ENCODE results near the gene WT1.
"Not testable (repeated sequence)": the region's sequence is repeated elsewhere in the genome, so short reads cannot be mapped to it uniquely, and the experiment has no call there.

Gene WT1

GRCh38 chr11:32386770-32387377, 48.5 kb downstream of the WT1 start:
- DNase-seq, result no peak

DNA sequence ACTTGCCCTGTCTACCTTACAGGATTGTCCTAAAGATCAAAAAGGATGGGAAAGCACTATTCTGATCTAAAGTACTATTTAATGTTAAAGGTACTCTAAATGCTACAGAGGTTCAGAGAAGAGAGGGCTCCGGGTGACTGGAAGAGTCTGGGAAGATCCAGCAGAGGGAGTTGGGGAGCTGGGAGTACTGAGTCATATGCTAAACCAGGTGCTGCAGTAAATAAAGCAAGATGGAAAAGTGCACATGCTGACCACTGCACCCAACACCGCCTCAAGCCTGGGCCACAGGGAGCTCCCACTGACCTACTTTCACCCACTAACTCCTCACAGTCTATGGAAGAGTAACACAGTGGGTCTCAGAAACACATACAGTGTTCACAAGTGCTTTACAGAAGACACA, 49.3 kb downstream of the WT1 start:
- DNase-seq, result peak in 1 of 2 experiments; percentile 18

GRCh38 chr11:32382339-32383049, 52.8 kb downstream of the WT1 start:
- no peak for DNase-seq

DNA sequence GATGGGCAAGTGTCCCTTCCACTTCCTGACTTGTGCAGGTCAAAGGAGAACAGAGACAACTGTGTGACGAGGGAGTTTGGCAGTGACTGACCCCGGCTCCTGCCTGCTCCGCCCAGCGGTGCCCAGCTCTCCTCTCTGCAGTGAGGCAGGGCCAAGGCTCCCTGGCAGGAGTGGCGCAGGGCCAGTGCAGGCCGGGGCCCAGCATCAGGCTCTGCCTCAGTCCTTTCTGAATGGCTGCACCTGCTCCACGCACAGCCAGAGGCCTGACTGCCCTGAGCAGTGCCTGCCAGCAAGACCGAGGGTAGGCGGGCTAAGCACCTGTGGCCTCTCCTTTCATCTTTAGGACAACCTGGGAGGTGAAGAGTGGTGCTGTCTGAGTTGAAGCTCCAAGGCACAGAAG, 54.2 kb downstream of the WT1 start:
- no peak for DNase-seq

- no peak for DNase-seq
Observed at GRCh38 chr11:32379719-32380118, 55.6 kb downstream of the WT1 start.

- DNase-seq, result no peak
Observed at GRCh38 chr11:32375826-32376225, 59.5 kb downstream of the WT1 start.

DNA sequence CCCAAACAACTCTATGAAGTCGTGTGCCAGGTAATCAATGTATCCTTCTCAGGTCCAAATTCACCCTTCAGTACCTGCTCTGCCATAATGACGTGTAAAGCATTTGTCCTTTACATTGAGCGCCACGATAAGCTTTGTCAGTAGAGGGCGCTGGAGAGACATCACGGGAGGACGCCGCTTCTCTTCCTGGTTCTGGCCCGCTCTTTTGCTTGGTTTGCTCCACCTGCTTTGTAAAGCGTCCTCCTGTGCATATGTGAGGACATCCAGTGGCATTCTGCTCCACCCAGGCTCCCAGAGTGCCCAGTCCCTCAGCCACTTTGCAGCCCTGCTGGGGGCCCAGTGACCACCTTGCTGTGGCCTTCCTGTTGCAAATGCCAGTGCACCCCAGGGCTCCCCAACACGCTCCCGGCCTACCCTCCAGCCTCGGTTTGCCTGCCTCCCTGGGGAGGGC, 61.1 kb downstream of the WT1 start:
- DNase-seq, result peak; percentile 11 to 17

- DNase-seq, result not testable (repeated sequence)
Observed at GRCh38 chr11:32369987-32370386, 65.4 kb downstream of the WT1 start.

- no peak for DNase-seq
Observed at GRCh38 chr11:32366666-32367065, 68.7 kb downstream of the WT1 start.

GRCh38 chr11:32365192-32365591, 70.1 kb downstream of the WT1 start:
- DNase-seq, result no peak

DNA sequence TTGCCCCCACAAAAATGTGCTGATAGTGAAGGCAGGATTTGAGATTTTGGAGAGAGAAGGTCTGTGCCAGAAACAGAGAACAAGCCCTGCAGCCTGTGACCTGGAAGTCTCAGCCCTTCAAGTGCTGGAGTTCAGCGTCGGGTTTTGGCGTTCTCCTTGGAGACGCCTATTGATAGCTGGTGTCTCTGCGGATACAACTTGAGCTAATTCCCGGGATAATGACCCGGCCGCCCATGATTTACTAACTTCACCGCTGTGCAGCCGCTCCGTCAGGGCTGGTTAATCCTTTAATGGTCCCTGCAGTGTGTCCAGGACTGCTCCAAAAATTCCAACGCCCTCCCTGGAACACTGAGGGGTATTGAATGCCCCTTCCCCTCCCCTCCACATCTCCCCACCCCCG, 76.6 kb downstream of the WT1 start:
- DNase-seq, result no peak

- DNase-seq, result no peak
Observed at GRCh38 chr11:32353884-32354283, 81.5 kb downstream of the WT1 start.

- DNase-seq, result no peak
Observed at GRCh38 chr11:32348502-32348901, 86.8 kb downstream of the WT1 start.

GRCh38 chr11:32344946-32345345, 90.4 kb downstream of the WT1 start:
- no peak for DNase-seq

DNA sequence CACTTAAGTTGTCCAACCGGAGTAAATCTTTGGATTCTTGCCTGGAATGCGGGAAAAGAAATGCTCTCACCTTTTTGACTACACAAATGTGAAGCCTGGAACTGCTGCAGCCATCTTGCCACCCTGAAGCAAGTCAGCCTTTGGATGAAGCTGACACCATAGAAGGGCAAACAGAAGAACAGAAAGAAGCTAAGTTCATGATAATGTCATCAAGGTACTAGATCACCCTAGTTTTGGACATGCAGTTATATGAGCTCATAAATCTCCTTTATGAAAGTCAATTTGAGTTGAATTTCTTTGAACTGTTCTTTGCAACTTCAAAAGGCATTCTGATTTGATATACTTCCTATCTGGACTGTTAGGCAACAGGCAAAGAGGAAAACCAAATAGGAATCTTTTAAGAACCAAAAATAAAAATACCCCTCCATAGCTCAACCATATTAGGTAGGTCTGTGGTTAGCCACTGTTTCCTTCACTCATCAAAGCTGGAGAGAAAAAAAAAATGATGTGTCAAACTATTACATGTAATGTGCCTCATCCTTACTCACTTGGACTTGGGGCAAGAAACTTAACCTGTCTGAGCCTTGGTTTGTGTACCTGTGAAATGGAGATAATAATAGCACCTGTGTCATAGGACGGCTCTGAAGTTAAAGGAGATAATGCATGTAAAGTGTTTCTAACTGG, 91.9 kb downstream of the WT1 start:
- no peak for DNase-seq

DNA sequence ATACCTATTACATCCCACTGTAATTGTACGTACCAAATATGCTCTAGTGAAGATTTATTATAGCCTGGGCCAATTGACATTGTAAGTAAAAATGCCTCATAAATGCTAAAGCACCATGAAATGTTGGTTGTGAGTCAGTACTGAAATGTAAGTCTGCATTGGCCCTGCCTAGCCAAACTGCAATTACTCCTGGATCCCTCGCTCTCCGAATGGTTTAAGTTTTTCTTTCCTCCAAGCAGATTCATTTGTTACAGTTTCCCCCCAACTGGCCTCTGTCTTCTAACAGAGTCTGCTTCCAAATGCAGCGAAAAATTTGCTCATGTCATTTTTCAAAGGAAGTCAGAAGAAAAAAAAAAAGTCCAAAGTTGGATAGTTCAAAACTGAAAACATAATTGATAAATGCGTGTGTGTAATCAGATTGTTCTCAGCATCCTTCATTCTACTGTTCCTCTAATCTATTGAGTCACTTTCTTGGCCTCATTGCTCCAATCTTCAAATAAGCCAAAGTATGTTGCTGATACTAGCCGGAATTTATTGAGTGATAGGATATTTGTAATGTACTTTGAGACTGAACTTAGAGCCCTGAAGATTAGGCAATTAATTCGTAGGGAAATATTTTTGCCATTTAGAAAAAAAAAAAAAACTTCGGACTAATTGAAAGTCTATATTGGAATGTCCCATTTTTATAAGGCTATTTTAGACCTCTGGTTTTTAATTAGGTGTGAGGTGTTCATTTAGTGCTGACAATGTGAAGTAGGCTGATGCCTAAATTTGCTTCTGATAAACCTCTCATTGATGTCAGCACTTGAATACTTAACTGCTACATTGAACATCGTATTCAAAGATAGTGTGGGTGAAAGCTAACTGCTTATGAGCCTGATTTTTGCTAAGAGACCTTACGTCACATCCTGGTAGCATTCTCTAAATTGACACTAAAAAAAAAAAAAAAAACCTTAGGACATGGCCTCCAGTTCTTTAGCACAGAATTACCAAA, 93.4 kb downstream of the WT1 start:
- no peak for DNase-seq

DNA sequence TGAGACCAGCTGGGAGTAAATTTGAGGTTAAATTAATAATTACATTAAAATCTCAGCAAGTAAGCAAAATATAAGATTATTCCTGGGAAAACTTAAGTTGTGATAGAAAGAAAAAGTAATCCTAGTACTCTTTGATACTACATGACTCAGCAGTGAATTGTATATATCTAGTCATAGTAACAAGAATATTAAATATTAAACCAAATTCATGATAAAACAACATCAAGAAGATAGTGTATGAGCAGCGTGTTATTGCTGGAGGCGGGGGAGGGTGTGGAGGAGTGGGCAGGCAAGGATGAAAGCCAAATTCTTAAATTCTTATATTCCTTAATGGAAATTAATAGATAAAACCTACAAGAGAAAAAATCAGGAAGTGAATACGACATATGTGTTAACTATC, 95.2 kb downstream of the WT1 start:
- no peak for DNase-seq

Data from NCI-H187 (cell line).